ENCODE data around the gene ZDHHC14. TPM values are rescaled to one million over a fixed set of nuclear protein-coding genes. Genes with fewer than 3 reads are reported as not detected.

ZDHHC14 gene
- total RNA-seq, 1 donor = 1.6 TPM

GRCh38 chr6:157547112-157547511, 166.1 kb downstream of the ZDHHC14 start:
- Histone ChIP-seq H3K4me3 (ENCODE audit: low read length) (no peak overlapping the region), H3K4me1 (ENCODE audit: insufficient read depth, low read length) (peaks cover 26% of the 10 kb centered on the region), H3K27me3 (ENCODE audit: insufficient read depth, low read length) (no peaks in the 10 kb centered on the region), H3K9me3 (ENCODE audit: low read depth, low read length) (no peaks in the 10 kb centered on the region)

- no peaks in the 10 kb centered on the region for H3K27me3 ChIP-seq (ENCODE audit: insufficient read depth, low read length)
- no peak overlapping the region for H3K4me3 ChIP-seq (ENCODE audit: low read length)
- H3K9me3 ChIP-seq (ENCODE audit: low read depth, low read length) = no peaks in the 10 kb centered on the region
- H3K4me1 ChIP-seq (ENCODE audit: insufficient read depth, low read length) = peaks cover 26% of the 10 kb centered on the region
Observed at GRCh38 chr6:157548635-157549467, 167.9 kb downstream of the ZDHHC14 start.

- H3K27me3 ChIP-seq (ENCODE audit: insufficient read depth, low read length) = no peaks in the 10 kb centered on the region
- no peaks in the 10 kb centered on the region for H3K9me3 ChIP-seq (ENCODE audit: low read depth, low read length)
- no peak overlapping the region for H3K4me3 ChIP-seq (ENCODE audit: low read length)
- H3K4me1 ChIP-seq (ENCODE audit: insufficient read depth, low read length) = peaks cover 26% of the 10 kb centered on the region
Observed at GRCh38 chr6:157549468-157549745, 168.4 kb downstream of the ZDHHC14 start.

DNA sequence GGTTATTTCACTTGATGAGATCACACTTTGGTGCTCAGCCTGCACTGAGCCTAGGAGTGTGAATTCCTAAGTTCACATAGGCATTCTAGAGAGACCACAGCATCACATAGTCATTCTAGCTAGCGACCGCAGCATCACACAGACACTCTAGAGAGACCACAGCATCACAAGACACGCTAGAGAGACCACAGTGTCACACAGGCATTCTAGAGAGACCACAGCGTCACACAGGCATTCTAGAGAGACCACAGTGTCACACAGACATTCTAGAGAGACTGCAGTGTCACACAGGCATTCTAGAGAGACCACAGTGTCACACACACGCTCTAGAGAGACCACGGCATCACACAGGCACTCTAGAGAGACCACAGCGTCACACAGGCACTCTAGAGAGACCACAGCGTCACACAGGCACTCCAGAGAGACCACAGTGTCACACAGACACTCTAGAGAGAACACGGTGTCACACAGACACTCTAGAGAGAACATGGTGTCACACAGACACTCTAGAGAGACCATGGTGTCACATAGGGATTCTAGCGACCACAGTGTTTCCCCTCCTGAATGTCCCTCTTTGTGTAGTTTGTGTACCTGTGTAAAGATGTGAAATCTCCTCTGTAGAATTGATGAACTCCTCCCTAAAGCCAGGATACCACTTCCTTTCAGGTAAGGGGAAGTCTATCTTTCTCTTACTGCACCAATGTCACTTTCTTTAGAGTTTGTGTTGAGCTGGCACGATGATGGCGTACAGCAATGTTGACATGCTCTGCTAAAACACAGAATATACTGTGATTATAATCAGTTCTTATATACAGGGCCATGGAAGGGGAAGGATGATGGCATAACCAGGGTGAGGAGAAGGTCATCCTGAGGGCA, 169.4 kb downstream of the ZDHHC14 start:
- Histone ChIP-seq H3K4me1 (ENCODE audit: insufficient read depth, low read length) (peaks cover 26% of the 10 kb centered on the region), H3K9me3 (ENCODE audit: low read depth, low read length) (no peaks in the 10 kb centered on the region), H3K4me3 (ENCODE audit: low read length) (no peak overlapping the region), H3K27me3 (ENCODE audit: insufficient read depth, low read length) (no peaks in the 10 kb centered on the region)

- Histone ChIP-seq H3K4me1 (ENCODE audit: insufficient read depth, low read length) (peaks cover 27% of the 10 kb centered on the region), H3K27me3 (ENCODE audit: insufficient read depth, low read length) (no peaks in the 10 kb centered on the region), H3K9me3 (ENCODE audit: low read depth, low read length) (no peaks in the 10 kb centered on the region), H3K4me3 (ENCODE audit: low read length) (no peak overlapping the region)
Observed at GRCh38 chr6:157551041-157551832, 170.2 kb downstream of the ZDHHC14 start.

GRCh38 chr6:157552081-157552747, 171.2 kb downstream of the ZDHHC14 start:
- H3K4me3 ChIP-seq (ENCODE audit: low read length) = no peak overlapping the region
- peaks cover 37% of the 10 kb centered on the region for H3K4me1 ChIP-seq (ENCODE audit: insufficient read depth, low read length)
- no peaks in the 10 kb centered on the region for H3K27me3 ChIP-seq (ENCODE audit: insufficient read depth, low read length)
- H3K9me3 ChIP-seq (ENCODE audit: low read depth, low read length) = no peaks in the 10 kb centered on the region

GRCh38 chr6:157552820-157553485, 172.0 kb downstream of the ZDHHC14 start:
- no peaks in the 10 kb centered on the region for H3K9me3 ChIP-seq (ENCODE audit: low read depth, low read length)
- H3K4me3 ChIP-seq (ENCODE audit: low read length) = no peak overlapping the region
- H3K27me3 ChIP-seq (ENCODE audit: insufficient read depth, low read length) = no peaks in the 10 kb centered on the region
- peaks cover 45% of the 10 kb centered on the region for H3K4me1 ChIP-seq (ENCODE audit: insufficient read depth, low read length)

- peaks cover 36% of the 10 kb centered on the region for H3K4me1 ChIP-seq (ENCODE audit: insufficient read depth, low read length)
- no peaks in the 10 kb centered on the region for H3K9me3 ChIP-seq (ENCODE audit: low read depth, low read length)
- H3K4me3 ChIP-seq (ENCODE audit: low read length) = no peak overlapping the region
- no peaks in the 10 kb centered on the region for H3K27me3 ChIP-seq (ENCODE audit: insufficient read depth, low read length)
Observed at GRCh38 chr6:157554747-157555146, 173.8 kb downstream of the ZDHHC14 start.

DNA sequence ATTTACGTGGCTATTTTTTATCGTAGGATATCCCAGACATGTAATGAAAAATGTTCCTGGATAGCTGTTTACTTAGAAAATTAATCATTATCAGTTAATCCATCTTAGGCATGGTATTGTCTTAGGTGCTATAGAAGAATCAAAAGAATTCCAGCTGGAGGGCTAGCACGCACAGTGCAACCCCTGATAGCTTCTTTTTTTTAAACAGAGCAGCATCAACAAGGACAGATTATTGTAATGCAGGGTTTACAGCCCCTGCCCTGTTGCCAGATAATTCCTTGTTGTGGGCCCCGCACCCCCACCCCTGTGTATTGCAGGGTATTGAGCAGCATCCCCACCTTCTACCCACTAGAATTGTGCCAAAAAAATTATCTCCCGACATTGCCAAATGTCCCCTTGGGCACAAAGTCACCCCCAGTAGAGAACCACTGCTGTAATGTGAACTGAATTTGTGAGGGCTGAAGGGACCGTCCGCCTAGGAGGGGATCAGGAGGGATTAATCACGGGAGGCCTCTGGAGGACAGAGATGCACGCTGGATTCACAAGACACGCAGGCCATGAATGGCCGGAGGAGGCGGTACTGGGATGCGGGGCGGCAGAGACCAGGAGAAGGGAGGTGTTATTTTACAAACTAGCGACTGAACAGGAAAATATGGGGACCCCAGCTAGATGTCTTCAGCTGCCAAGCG, 174.6 kb downstream of the ZDHHC14 start:
- Histone ChIP-seq H3K27me3 (ENCODE audit: insufficient read depth, low read length) (no peaks in the 10 kb centered on the region), H3K4me1 (ENCODE audit: insufficient read depth, low read length) (peaks cover 29% of the 10 kb centered on the region), H3K9me3 (ENCODE audit: low read depth, low read length) (no peaks in the 10 kb centered on the region), H3K4me3 (ENCODE audit: low read length) (no peak overlapping the region)

DNA sequence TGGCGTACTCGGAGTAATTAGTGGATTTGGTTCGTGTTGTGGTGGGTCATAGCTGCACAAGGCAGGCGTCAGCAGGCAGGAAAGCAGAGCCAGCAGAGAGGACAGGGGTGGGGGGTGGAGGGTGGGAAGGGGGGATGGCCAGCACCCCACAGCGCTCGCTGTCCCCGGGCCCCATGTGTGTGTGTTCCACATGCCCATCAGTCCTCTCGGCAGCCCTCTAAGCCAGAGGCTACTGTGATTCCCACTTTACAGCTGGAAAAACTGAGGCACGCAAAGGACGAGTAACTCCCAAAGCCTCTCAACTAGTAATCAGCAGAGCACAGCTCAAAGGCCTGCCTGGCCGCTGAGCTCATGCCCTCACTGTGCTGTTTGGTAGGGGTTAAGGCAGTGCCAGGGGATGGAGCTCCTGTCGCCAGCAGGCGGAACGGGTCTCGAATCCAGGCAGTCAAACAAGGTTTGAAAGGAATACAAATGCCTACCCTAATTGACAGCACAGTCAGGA, 175.2 kb downstream of the ZDHHC14 start:
- H3K27me3 ChIP-seq (ENCODE audit: insufficient read depth, low read length) = no peaks in the 10 kb centered on the region
- peaks cover 29% of the 10 kb centered on the region for H3K4me1 ChIP-seq (ENCODE audit: insufficient read depth, low read length)
- H3K9me3 ChIP-seq (ENCODE audit: low read depth, low read length) = no peaks in the 10 kb centered on the region
- H3K4me3 ChIP-seq (ENCODE audit: low read length) = no peak overlapping the region

GRCh38 chr6:157556671-157557430, 175.9 kb downstream of the ZDHHC14 start:
- Histone ChIP-seq H3K4me3 (ENCODE audit: low read length) (no peak overlapping the region), H3K4me1 (ENCODE audit: insufficient read depth, low read length) (peaks cover 33% of the 10 kb centered on the region), H3K9me3 (ENCODE audit: low read depth, low read length) (no peaks in the 10 kb centered on the region), H3K27me3 (ENCODE audit: insufficient read depth, low read length) (no peaks in the 10 kb centered on the region)

GRCh38 chr6:157557559-157557958, 176.6 kb downstream of the ZDHHC14 start:
- no peak overlapping the region for H3K4me3 ChIP-seq (ENCODE audit: low read length)
- peaks cover 40% of the 10 kb centered on the region for H3K4me1 ChIP-seq (ENCODE audit: insufficient read depth, low read length)
- H3K27me3 ChIP-seq (ENCODE audit: insufficient read depth, low read length) = no peaks in the 10 kb centered on the region
- no peaks in the 10 kb centered on the region for H3K9me3 ChIP-seq (ENCODE audit: low read depth, low read length)

GRCh38 chr6:157558049-157558448, 177.1 kb downstream of the ZDHHC14 start:
- Histone ChIP-seq H3K9me3 (ENCODE audit: low read depth, low read length) (no peaks in the 10 kb centered on the region), H3K4me1 (ENCODE audit: insufficient read depth, low read length) (peaks cover 44% of the 10 kb centered on the region), H3K27me3 (ENCODE audit: insufficient read depth, low read length) (no peaks in the 10 kb centered on the region), H3K4me3 (ENCODE audit: low read length) (no peak overlapping the region)
